ENCODE measurements around the gene KLRF2.

- TF ChIP-seq REST (IDR thresholded peaks at IDR 0.05; ENCODE audit: insufficient read depth in 1 of 2, low read depth in 2 of 2, low read length in 2 of 2), result no peak
- TF ChIP-seq POLR2AphosphoS5 (IDR thresholded peaks at IDR 0.05; ENCODE audit: low read depth, low read length), result no peak
- TF ChIP-seq SIN3A (IDR thresholded peaks at IDR 0.05; ENCODE audit: borderline replicate concordance, insufficient read depth, low read length), result no peak
- TF ChIP-seq TAF1 (IDR thresholded peaks at IDR 0.05; ENCODE audit: borderline replicate concordance, insufficient read depth, low read length), result no peak
Measured at GRCh38 chr12:9932270-9932669, 51.0 kb downstream of the KLRF2 start, which contains the start of gene CLEC2A.

All from PFSK-1 (cell line).